Activated CD8-positive, alpha-beta memory T cell treated with anti-CD3 and anti-CD28 coated beads for 4 hours (primary cell): ENCODE data around the gene PLEKHA7.
"Not testable (repeated sequence)": the region's sequence is repeated elsewhere in the genome, so short reads cannot be mapped to it uniquely, and the experiment has no call there.

Experiments used
- DNase-seq, 2 donors: peaks; one replicate each; pipeline ENCODE4 v3.0.0-alpha.2; 2020; ENCODE audit warnings: low read depth in 2 of 2

The PLEKHA7 gene

GRCh38 chr11:16911186-16911585 lies 103.0 kb downstream of the PLEKHA7 start:
- DNase-seq = no peak

GRCh38 chr11:16909359-16910035 lies 104.7 kb downstream of the PLEKHA7 start:
- DNase-seq = no peak

- no peak for DNase-seq
Observed at GRCh38 chr11:16905375-16905774, 108.8 kb downstream of the PLEKHA7 start.

GRCh38 chr11:16904761-16905160 lies 109.5 kb downstream of the PLEKHA7 start:
- not testable (repeated sequence) for DNase-seq

- DNase-seq = no peak
Observed at GRCh38 chr11:16902781-16903378, 111.3 kb downstream of the PLEKHA7 start.

GRCh38 chr11:16902182-16902581 lies 112.0 kb downstream of the PLEKHA7 start:
- no peak for DNase-seq

GRCh38 chr11:16900491-16900890 lies 113.7 kb downstream of the PLEKHA7 start:
- DNase-seq = no peak

GRCh38 chr11:16899708-16900303 lies 114.4 kb downstream of the PLEKHA7 start:
- no peak for DNase-seq

- no peak for DNase-seq
Observed at GRCh38 chr11:16898274-16898985, 115.8 kb downstream of the PLEKHA7 start.

- no peak for DNase-seq
Observed at GRCh38 chr11:16897470-16898061, 116.6 kb downstream of the PLEKHA7 start.

GRCh38 chr11:16896729-16897469 lies 117.3 kb downstream of the PLEKHA7 start:
- no peak for DNase-seq

- no peak for DNase-seq
Observed at GRCh38 chr11:16895306-16895705, 118.9 kb downstream of the PLEKHA7 start.

- no peak for DNase-seq
Observed at GRCh38 chr11:16893456-16894066, 120.7 kb downstream of the PLEKHA7 start.

- DNase-seq = no peak
Observed at GRCh38 chr11:16891964-16892363, 122.2 kb downstream of the PLEKHA7 start.

GRCh38 chr11:16891165-16891564 lies 123.0 kb downstream of the PLEKHA7 start:
- DNase-seq = no peak

GRCh38 chr11:16890442-16890841 lies 123.8 kb downstream of the PLEKHA7 start:
- no peak for DNase-seq

- DNase-seq = no peak
Observed at GRCh38 chr11:16889905-16890304, 124.3 kb downstream of the PLEKHA7 start.

GRCh38 chr11:16889010-16889409 lies 125.2 kb downstream of the PLEKHA7 start:
- not testable (repeated sequence) for DNase-seq

- not testable (repeated sequence) for DNase-seq
Observed at GRCh38 chr11:16887887-16888286, 126.3 kb downstream of the PLEKHA7 start.

- DNase-seq = no peak
Observed at GRCh38 chr11:16883174-16883573, 131.0 kb downstream of the PLEKHA7 start.

GRCh38 chr11:16881766-16882165 lies 132.4 kb downstream of the PLEKHA7 start:
- no peak for DNase-seq
